Urothelium cell line (cell line): ENCODE measurements around the gene CCL2.
"Not testable (repeated sequence)": the region's sequence is repeated elsewhere in the genome, so short reads cannot be mapped to it uniquely, and the experiment has no call there.

Experiments
- DNase-seq: peaks from one replicate; pipeline ENCODE4 v3.0.0; 2011; ENCODE audit warnings: low spot score, mixed read lengths
- FAIRE-seq: peaks from 2 replicates; lab custom pipeline; 2011; peaks lifted over from hg19 to GRCh38; lab: Jason Lieb, UNC

The CCL2 gene

DNA sequence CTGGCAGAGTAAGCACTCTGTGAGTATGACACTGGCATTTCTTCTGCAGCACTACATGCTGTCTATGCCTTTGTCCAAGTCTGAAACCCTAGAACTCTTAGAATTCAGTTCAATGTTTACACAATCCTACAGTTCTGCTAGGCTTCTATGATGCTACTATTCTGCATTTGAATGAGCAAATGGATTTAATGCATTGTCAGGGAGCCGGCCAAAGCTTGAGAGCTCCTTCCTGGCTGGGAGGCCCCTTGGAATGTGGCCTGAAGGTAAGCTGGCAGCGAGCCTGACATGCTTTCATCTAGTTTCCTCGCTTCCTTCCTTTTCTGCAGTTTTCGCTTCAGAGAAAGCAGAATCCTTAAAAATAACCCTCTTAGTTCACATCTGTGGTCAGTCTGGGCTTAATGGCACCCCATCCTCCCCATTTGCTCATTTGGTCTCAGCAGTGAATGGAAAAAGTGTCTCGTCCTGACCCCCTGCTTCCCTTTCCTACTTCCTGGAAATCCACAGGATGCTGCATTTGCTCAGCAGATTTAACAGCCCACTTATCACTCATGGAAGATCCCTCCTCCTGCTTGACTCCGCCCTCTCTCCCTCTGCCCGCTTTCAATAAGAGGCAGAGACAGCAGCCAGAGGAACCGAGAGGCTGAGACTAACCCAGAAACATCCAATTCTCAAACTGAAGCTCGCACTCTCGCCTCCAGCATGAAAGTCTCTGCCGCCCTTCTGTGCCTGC, at the start of gene CCL2:
TSS of gene CCL2 (plus strand) at position 635 of the 730 bp plus-strand sequence. CDS start at position 700, 65 bp downstream.
- DNase-seq (no peak), FAIRE-seq (no peak)

DNA sequence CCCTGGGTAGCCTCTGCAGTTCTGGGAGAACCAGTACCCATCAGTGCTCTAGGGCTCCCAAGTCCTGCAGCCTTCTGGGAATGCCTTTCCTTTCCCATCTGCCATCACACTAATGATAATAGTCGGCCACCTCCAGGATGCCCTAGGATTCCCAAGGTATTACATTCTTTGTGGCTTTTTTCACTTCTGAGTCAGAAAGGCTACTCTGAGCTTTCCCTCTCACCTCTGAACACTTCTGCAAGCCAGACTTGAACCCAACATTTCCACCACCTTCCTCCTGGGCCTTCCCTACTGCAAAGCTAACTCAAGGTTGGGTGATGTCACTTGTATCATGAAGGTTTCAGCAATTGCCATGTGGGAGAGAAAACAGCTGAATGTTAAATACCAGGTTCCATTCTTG, 49.7 kb upstream of the CCL2 start:
- no peak for FAIRE-seq
- DNase-seq, result no peak

DNA sequence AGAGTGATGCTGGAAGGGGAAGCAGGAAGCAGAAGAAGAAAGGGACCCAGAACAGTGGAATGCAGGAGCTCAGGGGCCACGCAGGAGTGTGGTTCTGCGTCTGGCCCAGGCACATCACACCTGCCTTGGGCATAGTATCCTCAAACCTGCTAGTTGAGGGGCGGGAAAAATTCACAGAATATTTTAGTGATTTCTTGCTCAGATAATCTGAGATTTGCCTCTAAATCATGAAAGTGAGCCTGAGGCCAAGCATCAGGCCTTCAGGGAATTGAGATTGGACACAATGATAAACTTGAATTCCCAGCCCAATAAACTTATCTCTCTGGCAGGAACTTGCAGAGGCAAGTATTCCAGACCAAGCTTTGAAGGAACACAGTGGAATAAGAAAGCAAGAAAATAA, 48.5 kb upstream of the CCL2 start:
- DNase-seq (no peak), FAIRE-seq (no peak)

DNA sequence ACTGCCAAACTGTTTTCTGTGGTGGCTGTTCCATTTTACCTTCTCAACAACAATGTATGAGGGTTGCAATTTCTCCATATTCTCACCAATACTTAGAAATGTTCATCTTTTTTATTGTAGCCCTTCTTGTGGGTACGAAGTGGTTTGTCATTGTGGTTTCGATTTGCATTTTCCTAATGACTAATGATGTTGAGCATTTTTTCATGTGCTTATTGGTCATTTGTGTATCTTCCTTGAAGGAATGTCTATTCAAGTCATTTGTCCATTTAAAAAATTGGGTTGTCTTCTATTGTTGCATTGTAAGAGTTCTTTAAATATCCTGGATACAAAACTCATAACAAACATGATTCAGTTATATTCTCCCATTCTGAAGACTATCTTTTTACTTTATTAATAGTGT, 47.5 kb upstream of the CCL2 start:
- FAIRE-seq (no peak), DNase-seq (no peak)

DNA sequence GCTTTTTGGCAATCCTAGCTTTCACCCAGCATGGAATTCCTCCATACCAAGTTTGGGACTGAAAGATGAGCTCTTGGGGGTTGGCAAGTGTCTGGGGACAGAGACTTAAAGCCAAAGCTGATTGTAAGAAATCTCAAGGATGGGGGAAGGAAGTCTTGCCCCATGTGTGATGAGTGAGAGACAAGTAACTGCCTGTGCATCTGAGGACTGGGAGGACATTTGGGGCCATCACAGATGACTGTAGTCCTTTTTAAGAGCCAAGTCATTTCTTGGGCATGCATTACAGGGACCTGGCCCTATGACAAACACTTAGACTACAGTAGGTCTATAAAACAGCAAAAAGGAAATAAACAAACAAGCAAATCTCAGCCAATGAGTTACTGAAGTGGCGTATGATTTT, 36.3 kb upstream of the CCL2 start:
- no peak for DNase-seq
- no peak for FAIRE-seq

DNA sequence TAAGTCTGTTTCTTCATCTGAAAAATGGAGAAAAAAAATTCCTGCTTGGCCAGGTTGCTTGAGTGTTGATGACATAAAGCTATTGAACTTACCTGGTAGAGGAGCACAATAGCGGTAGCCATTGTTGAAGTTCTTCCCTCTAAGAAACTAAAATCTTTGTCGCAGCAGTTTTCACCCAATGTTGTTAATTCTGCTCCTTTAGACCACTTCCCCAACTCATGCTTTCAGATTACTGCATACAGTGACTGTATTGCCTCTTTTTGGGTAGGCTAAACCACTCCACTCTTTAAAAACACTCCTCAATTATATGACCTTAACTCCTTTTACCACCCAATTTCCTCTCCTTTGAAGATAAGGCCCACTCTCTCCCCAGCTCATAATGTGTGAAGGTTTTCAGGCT, 35.7 kb upstream of the CCL2 start:
- DNase-seq (no peak), FAIRE-seq (no peak)

DNA sequence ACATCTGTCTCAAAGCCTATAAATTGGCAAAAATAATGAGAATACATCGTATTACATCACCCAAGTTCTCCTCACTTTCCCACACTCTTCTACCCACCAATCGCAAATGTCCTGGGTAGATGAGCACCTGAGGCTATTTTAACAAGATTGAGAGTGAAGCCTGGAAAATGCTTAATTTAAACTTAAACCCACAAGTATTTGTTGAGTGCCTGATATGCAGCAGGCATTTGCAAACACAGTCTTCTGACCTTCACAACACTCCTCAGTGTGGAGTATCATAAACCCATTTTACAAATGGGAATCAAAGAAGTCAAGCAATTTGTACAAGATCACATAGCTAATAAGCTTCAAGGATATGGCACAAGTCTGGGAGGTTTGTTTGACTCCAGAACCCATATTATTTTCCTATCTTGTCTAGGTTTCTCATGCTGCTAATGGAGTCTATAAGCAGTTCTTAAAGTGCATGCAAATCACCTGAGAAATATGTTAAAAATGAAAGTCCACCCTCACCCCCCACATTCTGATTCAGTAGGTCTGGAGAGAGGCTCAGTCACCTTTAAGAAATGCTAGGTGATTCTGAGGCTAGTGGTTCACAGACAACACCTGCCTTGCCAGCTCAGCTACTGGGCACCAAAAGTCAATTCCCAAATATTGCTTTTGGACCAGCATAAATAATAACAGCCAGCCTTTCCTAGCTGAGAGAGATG, 34.9 kb upstream of the CCL2 start:
- FAIRE-seq, result no peak

DNA sequence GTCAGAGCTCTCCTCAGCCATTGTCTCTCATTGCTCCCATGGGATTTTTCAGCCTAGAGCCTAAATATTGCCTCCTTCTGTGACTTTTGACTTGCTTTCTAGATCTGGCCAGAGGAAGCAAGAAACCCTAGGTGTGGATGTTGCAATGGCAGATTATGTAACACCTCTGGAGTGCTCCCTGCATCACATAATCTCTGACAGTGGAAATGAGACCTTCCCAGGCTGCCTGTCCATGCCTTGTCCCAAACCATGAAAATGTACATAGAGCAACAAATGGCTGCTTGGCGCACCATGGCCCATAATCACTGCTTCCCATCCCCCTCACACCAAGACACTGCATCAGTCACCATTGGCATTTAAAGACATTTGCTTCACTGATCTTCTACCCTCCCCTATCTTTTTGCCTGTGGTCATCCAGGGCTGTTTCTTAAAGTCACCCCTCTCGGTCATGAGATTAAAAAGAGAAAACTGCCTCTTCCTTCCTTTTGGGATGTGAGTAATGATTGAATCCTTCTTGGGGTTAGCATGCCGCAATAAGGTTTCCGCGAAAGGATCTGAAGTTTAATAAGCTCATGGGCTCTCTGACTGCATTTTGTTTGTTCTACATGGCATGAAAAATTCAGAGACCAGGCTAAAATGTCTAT, 34.2 kb upstream of the CCL2 start:
- FAIRE-seq (no peak), DNase-seq (no peak)

More for the DNA sequence above, 34.9 kb upstream of the CCL2 start:
- no peak for DNase-seq

DNA sequence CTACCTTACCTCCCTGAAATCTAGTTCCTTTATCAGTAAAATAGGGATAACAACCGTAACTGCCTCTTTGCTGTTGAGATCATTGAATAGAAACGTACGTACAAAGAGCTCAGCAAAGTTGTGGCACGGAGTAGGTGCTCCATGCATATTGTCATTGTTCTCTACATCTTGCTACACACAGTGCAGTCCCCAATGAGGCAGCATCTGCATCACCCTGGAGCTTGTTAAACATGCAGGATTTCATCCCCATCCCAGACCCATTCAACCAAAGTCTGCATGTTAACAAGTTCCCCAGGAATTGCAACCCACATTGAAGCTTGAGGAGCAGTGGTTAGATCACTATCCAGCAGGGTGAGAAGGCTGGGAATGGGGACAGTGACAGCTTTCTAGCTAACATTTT, 33.7 kb upstream of the CCL2 start:
- FAIRE-seq, result no peak
- DNase-seq, result no peak

DNA sequence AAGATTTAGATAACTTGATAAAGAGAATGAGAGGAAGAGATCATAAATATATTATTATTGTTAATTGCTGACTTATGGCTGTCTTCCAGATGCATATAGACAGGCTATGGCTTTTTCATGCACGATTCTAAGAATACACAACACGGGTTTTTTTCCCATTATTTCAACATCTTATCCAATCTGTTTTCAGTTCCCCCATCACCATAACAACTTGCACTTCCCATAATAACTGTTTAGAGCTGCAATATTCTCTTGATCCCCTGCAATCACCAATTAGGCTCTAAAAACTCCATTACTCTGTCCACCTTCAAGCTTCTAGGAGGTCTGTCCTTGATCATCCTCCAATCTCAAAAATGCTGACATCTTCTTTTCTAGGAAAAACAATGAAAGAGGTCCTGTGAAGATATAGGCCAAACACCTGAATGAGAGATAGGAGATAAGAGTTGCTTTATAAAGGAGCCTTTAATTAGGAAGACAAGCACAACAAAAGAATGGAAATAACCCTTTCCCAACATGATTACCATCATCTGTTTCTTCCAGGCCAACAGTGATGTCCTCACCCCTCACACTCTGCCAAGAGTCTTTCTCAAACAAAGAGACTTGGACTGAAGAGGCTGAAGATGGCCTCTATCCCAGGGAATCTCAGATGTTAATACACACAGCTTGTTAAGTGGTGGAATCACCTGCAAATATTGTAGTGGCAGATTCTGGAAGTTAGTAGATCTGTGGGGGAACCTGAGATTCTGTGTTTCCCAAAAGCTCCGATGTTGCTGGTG, 32.2 kb upstream of the CCL2 start:
- DNase-seq, result no peak
- FAIRE-seq, result no peak

DNA sequence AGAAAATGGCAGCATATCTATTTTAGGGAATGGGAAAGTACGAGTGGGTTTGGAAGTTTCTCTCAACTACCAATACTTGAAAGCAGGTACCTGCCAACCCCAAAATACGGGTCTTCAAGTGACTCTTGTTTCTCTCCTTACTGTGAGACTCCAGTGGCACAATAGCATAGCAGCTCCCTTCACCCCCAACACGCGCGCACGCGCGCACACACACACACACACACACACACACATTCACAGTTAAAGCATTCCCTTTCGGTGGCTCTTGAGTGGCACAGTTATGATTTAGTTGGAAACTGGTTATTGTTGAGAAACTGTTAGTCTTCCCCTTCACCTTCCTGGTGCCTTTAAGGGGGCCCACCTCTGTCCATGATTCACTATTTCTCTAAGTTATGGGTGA, 30.0 kb upstream of the CCL2 start:
- FAIRE-seq, result no peak
- no peak for DNase-seq

DNA sequence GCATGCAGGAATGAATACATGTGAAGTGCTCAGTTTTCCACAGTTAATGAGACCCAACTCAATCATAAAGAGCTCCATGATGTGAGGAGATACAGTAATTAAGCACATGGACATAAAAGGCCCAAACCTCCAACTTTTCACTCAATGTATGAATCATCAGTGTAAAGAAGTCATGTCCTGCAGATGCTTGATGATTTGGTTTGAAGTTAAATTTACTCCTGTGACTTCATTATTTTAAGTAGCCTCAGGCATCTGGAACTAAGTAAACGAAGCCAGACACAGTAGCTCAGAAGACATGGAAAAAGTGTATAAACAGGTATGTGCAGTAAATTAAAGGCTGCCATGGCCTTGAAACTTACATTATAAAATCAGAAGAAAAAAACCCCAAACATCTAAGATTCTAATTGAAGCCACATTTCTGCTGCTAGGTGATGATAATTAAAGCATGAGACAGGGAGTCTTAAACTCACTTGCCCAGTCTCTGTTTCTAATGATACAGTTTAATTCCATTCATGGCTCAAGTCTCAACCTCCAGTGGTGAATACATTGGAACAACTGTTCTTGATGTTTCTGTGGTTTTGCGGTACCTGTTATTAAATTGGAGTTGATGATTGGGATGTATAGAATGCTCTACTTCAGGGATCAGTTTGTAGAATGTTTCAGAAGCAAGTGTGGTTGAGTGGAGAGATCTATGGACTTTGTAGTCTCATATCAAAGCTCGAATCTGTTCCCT, 28.9 kb upstream of the CCL2 start:
- no peak for DNase-seq
- FAIRE-seq, result no peak

DNA sequence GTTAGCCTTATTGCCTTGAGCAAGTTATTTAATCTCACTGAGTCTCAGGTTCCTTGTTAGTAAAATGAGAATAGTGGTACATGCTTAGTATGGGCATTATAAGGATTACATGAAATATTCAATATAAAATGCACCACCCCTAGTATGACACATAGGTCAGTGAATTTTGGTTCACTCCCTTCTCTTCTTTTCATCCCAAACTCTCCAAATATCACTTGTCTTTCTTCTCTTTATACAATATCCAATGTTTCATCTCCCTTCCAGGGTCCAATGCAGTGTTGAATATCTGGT, 28.4 kb upstream of the CCL2 start:
- DNase-seq (no peak), FAIRE-seq (no peak)

DNA sequence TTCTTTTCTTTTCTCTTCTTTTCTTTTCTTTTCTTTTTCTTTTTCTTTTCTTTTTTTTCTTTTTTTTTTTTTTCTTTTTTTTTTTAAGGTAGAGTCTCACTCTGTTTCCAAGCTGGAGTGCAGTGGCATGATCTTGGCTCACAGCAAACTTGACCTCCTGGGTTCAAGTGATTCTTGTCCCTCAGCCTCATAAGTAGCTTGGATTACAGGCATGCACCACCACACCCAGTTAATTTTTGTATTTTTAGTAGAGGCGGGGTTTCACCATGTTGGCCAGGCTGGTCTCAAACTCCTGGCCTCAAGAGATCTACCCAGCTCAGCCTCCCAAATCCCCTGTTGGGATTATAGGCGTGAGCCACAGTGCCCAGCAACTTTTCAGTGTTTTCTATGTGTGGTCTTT, 27.8 kb upstream of the CCL2 start:
- not testable (repeated sequence) for DNase-seq, FAIRE-seq

DNA sequence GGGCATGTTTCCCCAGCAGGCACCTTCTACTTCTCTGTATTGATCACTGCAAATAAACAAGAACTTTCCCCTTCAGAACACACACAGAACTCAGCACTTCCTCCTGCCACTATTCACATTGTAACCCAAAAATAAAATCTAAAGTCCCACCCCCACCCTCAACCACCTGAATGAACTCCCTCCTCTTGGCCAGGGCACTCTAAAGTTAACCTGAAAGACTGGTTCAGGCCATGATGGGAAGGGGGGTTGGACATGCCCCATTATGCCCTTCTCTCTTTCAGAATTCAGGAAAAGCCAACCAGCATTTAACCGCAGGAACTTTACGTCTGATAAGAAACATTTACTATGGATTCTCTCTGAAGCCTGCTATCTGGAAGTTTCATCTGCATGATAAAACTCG, 27.4 kb upstream of the CCL2 start:
- no peak for DNase-seq
- FAIRE-seq, result no peak

DNA sequence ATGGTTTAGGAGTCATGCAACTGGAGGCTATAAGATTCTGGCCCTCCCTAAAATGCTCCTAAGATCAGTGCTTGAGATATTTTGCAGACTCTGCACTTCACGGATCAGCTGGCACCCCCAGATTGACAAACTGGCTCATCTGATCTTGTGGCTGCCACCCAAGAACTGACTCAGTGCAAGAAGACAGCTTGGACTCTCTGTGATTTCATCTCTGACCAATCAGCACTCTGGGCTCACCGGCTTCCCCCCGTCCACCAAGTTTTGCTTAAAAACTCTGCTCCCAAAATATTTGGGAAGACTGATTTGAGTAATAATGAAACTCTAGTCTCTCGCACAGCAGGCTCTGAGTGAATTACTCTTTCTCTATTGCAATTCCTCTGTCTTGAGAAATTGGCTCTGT, 26.3 kb upstream of the CCL2 start:
- FAIRE-seq, result no peak
- DNase-seq, result no peak

DNA sequence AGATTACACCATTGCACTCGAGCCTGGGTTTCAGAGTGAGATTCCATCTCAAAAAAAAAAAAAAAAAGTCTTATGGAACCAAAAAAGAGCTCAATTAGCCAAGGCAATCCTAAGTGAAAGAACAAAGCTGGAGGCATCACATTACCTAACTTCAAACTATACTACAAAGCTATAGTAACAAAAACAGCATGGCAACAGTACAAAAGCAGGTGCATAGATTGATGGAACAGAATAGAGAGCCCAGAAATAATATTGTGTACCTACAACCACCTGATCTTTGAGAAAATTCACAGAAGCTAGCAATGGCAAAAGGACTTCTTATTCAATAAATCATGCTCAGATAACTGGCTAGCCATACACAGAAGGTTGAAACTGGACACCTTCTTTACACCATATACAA, 24.7 kb upstream of the CCL2 start:
- no peak for FAIRE-seq
- no peak for DNase-seq

DNA sequence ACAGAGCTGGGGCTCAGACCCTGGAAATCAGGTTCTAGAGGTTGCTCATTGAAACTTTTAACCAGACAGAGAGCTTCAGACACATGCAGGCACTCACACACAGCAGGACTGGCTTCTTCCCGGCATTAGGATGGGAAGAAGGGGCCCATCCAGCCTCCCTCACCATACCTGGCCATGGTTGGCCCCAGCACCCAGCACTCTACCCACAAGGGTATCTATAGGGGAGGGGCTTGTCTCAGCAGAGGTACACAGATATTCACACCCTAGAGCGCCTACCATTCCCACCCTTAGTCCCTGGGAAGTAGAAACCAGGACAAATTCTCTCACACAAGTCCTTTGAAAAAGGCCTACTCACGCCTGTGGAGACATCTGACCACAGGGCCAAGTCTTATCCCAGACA, 20.5 kb upstream of the CCL2 start:
- FAIRE-seq, result no peak
- DNase-seq, result no peak

DNA sequence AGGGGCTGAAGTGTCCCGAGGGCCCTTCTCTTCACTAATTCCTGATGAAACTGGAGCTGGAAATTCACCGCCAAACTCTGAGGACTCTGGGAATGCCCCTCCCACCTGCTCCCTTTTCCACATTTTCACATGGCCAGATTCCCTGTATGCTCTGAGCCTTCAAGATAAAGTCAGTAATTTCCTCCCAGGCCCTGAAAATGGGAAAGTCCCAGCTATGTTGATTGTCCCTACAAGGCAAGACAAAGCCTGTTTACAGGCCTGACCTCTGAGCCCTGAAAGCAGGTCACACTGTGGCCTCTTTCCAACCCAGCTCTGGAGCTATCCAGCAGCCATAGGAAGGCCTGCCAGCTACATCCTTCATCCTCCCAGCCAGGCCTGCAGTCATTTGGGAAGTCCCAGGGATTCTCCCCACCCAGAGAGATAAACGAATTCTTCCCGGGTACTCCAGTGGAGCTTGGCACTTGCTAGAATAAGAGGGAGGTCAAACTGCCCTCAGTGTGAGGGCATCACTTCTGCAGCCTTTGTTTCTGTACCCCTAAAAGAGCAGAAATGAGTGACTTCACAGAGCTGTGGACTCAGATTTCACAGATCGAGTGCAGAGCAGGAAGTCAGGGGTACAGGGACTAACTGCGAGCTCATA, 19.6 kb upstream of the CCL2 start:
- FAIRE-seq, result no peak

DNA sequence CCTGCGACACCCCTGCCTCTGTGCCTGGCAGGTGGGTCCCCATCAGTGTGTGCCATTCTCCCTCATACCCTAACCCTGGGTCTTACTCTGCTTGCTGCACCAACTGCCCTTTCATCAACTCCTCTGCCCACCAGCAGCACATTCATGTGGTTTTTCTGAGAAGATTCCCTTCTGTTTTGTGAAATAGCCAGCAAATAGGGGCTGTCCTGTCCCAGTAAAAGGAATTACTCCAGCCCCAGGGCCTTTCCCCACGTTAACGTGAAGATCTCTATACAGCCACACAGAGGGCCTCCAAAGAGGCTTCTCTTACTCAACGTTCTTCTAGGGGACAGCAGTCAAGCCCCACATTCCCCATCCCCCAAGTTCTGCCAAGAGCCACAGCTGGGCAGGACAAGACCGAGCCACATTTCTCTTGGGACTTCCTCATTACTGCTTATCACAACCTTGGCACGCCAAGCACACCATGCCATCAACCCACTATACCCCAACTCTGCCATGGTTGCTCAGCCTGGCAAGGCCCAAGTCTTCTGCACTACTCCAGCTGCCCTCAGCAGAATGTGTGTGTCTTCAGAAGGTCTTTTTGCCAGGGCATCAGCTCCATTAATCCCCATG, 18.7 kb upstream of the CCL2 start:
- FAIRE-seq, result no peak
- DNase-seq, result no peak

More for the DNA sequence above, 19.6 kb upstream of the CCL2 start:
- no peak for DNase-seq
